Hepatocyte (in vitro differentiated cells): ENCODE measurements around the gene LTB4R.

Experiments used
- EZH2phosphoT487 ChIP-seq: fragments of 200-600 bp; sonication (generic); IDR thresholded peaks from one replicate; pipeline ENCODE4 v1.6.1; 2018; ENCODE audit warnings: antibody characterized with exemption, mild to moderate bottlenecking, low read depth, moderate library complexity; ENCODE audit not compliant: unreplicated experiment, severe bottlenecking
- TF ChIP-seq, protein P1 (sequence below): fragments of 200-600 bp; sonication (generic); IDR thresholded peaks from 2 replicates; pipeline ENCODE4 v1.5.1; 2016; ENCODE audit warnings: antibody characterized with exemption, mild to moderate bottlenecking; ENCODE audit not compliant: poor library complexity

DNA sequence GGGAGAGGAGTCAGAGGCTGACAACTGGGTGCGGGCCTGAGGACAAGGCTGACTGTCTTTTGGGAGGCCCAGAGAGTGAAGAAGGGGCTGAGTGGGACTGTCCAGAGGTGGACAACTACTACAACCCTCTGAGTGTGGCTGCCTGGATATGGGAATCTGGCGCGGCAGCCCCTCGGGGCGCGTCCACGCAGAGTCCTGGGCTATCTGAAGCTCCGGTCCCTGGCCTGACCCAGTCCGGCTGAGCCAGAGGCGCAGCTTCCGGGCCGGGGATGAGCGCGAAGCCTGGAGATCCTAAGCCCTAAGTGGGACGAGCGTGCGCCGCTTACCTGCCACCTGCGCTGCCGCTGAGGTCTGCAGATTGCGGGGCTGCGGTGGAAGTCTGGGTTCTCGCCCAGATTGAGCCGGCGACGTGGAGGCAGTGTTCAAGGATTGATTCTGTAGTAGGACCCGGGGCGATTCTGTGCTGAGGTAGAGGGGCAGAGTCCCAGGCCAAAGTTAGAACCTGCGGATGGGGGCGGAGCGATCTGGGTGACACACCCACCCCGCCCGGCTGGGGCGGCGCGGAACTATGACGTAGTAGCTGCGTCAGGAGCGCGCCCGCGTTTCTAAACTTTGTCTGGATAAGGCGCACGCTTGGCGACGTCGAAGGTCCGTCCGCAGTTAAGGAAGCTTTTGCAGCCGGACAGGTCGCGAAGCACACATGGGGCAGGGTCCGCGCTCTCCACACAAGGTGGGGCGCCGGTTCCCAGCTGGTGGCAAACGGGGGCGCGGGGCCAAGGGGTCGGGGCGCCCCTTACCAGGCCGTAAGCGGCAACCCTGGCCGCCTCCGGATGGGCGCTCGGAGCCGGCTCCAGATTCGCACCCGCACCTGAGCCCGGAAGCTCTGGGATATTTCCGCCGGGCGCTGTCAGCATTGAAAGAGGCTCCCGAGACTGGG is 11.8 kb upstream of the LTB4R start, which contains the start of the genes DHRS1 and NOP9:
- TF ChIP-seq, protein P1, sequence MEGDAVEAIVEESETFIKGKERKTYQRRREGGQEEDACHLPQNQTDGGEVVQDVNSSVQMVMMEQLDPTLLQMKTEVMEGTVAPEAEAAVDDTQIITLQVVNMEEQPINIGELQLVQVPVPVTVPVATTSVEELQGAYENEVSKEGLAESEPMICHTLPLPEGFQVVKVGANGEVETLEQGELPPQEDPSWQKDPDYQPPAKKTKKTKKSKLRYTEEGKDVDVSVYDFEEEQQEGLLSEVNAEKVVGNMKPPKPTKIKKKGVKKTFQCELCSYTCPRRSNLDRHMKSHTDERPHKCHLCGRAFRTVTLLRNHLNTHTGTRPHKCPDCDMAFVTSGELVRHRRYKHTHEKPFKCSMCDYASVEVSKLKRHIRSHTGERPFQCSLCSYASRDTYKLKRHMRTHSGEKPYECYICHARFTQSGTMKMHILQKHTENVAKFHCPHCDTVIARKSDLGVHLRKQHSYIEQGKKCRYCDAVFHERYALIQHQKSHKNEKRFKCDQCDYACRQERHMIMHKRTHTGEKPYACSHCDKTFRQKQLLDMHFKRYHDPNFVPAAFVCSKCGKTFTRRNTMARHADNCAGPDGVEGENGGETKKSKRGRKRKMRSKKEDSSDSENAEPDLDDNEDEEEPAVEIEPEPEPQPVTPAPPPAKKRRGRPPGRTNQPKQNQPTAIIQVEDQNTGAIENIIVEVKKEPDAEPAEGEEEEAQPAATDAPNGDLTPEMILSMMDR: no peak
- no peak for TF ChIP-seq EZH2phosphoT487
